Panc1 (cell line): Measurements from ENCODE around the gene SASH3. TPM values are rescaled to one million over a fixed set of nuclear protein-coding genes. Genes with fewer than 3 reads are reported as not detected.

Source experiments
- ATAC-seq: fragments of 200-7000 bp; cut with Tn5 transposase; 2 replicates; pipeline ENCODE4 v1.9.1; 2020; ENCODE audit warnings: mild to moderate bottlenecking, moderate library complexity
- BruUV-seq: library from RNA; stranded (reverse); fragments of 400-500 nt; replicated peaks from 2 replicates; lab custom pipeline; 2021; lab: Mats Ljungman, UMichigan
- CTCF ChIA-PET: fragments of 300-600 bp; sonication (Branson Sonifier 250); formaldehyde crosslinking; loops from one replicate; lab custom pipeline; 2022; ENCODE audit warnings: antibody characterized with exemption; lab: Charles Lee
- POLR2A ChIA-PET: fragments of 300-600 bp; sonication (Branson Sonifier 250); formaldehyde crosslinking; loops from one replicate; lab custom pipeline; 2022; ENCODE audit warnings: antibody characterized with exemption; lab: Charles Lee
- DNase-seq: peaks from one replicate; pipeline ENCODE4 v3.0.0-alpha.2; 2010; ENCODE audit warnings: low read depth, low spot score
- H3K27ac ChIP-seq: 2 replicates; pipeline ENCODE4 v1.5.1; 2011; ENCODE audit warnings: mild to moderate bottlenecking, low read length, inconsistent platforms
- H3K27me3 ChIP-seq: fragments of 200-500 bp; sonication (Bioruptor generic); 2 replicates; pipeline ENCODE4 v1.6.0; 2014; ENCODE audit warnings: low read length, inconsistent platforms; ENCODE audit not compliant: control insufficient read depth, insufficient read depth
- H3K36me3 ChIP-seq: fragments of 200-500 bp; sonication (Bioruptor generic); 2 replicates; pipeline ENCODE4 v1.5.1; 2014; ENCODE audit warnings: inconsistent platforms, mild to moderate bottlenecking, low read length, moderate library complexity; ENCODE audit not compliant: control insufficient read depth, insufficient read depth
- H3K4me1 ChIP-seq: 2 replicates; pipeline ENCODE4 v1.5.1; 2011; ENCODE audit warnings: inconsistent platforms, mild to moderate bottlenecking, low read length, moderate library complexity; ENCODE audit not compliant: control insufficient read depth, insufficient read depth
- H3K4me3 ChIP-seq, 2 experiments: 2 replicates each; pipeline ENCODE4 v1.5.1; 2011 to 2012; ENCODE audit warnings: low read depth in 2 of 2, low read length in 2 of 2, mild to moderate bottlenecking in 2 of 2, inconsistent platforms in 1 of 2, moderate library complexity in 1 of 2
- H3K9me3 ChIP-seq: fragments of 200-500 bp; sonication (Bioruptor generic); 2 replicates; pipeline ENCODE4 v1.5.1; 2014; ENCODE audit warnings: low read depth, mild to moderate bottlenecking, inconsistent platforms, low read length, moderate library complexity; ENCODE audit not compliant: control insufficient read depth, insufficient read depth
- CTCF ChIP-seq: fragments of 450-650 bp; IDR thresholded peaks from 2 replicates; pipeline ENCODE4 v1.5.1; 2017; ENCODE audit warnings: mild to moderate bottlenecking
- POLR2AphosphoS5 ChIP-seq: IDR thresholded peaks from 2 replicates; pipeline ENCODE4 v1.6.1; 2012; ENCODE audit warnings: mild to moderate bottlenecking, low read depth, low read length, moderate library complexity
- SIN3A ChIP-seq: IDR thresholded peaks from 2 replicates; pipeline ENCODE4 v1.6.1; 2012; ENCODE audit warnings: low read depth, mild to moderate bottlenecking, low read length, moderate library complexity, borderline replicate concordance; ENCODE audit not compliant: insufficient read depth
- TCF7L2 ChIP-seq: IDR thresholded peaks from 2 replicates; pipeline ENCODE4 v1.6.1; 2011; ENCODE audit warnings: mild to moderate bottlenecking, low read depth, low read length, inconsistent platforms
- in situ Hi-C: cut with HindIII; loops from 2 replicates; pipeline ENCODE4 v1.10.0; 2016; ENCODE audit warnings: low sequenced_read_pairs, low pct_unique_long_range_greater_than_20kb
- intact Hi-C: fragments of 100-400 bp; cut with micrococcal nuclease; formaldehyde crosslinking; loops from one replicate; pipeline ENCODE4 v1.10.0; 2022; ENCODE audit not compliant: unreplicated experiment
- total RNA-seq: library from RNA; stranded (reverse); gene quantifications from one replicate; pipeline ENCODE4 v1.2.1, GENCODE V29; 2021; ENCODE audit not compliant: unreplicated experiment
- TF ChIP-seq, protein P1 (sequence below), 2 experiments: IDR thresholded peaks; 2 replicates each; pipeline ENCODE4 v1.6.1; 2011 to 2012; ENCODE audit warnings: low read depth in 2 of 2, control low read depth in 1 of 2, low read length in 1 of 2, mild to moderate bottlenecking in 1 of 2, moderate library complexity in 1 of 2; ENCODE audit not compliant: insufficient read depth in 1 of 2

SASH3 gene
- total RNA-seq, 1 experiment from 2014 or later = 0.33 TPM

- H3K4me1 ChIP-seq = no peaks in the 10 kb centered on the region
Measured at GRCh38 chrX:129792586-129793291, 13.0 kb downstream of the SASH3 start.

DNA sequence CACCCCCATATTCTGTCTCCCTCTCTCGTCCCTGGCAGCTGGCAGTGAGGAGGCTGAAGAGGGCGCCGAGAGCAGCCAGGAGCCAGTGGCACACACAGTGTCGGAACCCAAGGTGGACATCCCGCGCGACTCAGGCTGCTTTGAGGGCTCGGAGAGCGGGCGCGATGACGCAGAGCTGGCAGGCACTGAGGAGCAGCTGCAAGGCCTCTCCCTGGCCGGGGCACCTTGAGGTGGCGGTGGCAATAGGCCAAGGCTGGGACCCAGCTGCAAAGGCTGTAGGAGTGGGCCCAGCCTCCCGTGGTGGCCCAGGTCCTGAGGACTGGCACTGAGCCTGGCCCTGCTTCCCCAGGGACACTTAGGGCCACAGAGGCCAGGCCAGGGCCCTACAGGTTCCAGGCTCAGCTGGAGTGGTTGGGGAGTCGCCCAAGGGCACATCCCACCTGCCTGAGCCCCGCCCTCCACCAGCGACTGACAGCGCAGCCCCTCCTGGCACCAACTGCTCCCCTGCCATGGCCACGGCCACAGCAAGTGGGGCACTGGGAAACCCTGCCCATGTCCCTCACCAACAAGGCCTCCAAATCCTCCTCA is 13.9 kb downstream of the SASH3 start:
- no peak overlapping the region for H3K27ac ChIP-seq
- BruUV-seq = no TSS peak
- POLR2A ChIA-PET = no interaction called here
- in situ Hi-C loops (no loop called here), intact Hi-C loops (no loop called here)
- CTCF ChIA-PET = no interaction called here
- H3K4me1 ChIP-seq = no peaks in the 10 kb centered on the region
- ATAC-seq = peak; percentile 17; the same call in 1 of the 2 replicates
- no peaks in the 10 kb centered on the region for H3K9me3 ChIP-seq
- TF ChIP-seq TCF7L2 (no peak), SIN3A (no peak), POLR2AphosphoS5 (no peak), CTCF (no peak)
- TF ChIP-seq, protein P1, sequence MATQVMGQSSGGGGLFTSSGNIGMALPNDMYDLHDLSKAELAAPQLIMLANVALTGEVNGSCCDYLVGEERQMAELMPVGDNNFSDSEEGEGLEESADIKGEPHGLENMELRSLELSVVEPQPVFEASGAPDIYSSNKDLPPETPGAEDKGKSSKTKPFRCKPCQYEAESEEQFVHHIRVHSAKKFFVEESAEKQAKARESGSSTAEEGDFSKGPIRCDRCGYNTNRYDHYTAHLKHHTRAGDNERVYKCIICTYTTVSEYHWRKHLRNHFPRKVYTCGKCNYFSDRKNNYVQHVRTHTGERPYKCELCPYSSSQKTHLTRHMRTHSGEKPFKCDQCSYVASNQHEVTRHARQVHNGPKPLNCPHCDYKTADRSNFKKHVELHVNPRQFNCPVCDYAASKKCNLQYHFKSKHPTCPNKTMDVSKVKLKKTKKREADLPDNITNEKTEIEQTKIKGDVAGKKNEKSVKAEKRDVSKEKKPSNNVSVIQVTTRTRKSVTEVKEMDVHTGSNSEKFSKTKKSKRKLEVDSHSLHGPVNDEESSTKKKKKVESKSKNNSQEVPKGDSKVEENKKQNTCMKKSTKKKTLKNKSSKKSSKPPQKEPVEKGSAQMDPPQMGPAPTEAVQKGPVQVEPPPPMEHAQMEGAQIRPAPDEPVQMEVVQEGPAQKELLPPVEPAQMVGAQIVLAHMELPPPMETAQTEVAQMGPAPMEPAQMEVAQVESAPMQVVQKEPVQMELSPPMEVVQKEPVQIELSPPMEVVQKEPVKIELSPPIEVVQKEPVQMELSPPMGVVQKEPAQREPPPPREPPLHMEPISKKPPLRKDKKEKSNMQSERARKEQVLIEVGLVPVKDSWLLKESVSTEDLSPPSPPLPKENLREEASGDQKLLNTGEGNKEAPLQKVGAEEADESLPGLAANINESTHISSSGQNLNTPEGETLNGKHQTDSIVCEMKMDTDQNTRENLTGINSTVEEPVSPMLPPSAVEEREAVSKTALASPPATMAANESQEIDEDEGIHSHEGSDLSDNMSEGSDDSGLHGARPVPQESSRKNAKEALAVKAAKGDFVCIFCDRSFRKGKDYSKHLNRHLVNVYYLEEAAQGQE (IDR thresholded peaks at IDR 0.05; ENCODE audit: insufficient read depth in 1 of 2, low read depth in 2 of 2, low read length in 1 of 2) = no peak
- no peaks in the 10 kb centered on the region for H3K27me3 ChIP-seq
- H3K4me3 ChIP-seq = no peak overlapping the region
- DNase-seq = no peak
- H3K36me3 ChIP-seq = no peaks in the 10 kb centered on the region

More at GRCh38 chrX:129792586-129793291, 13.0 kb downstream of the SASH3 start:
- Histone ChIP-seq H3K27me3 (no peaks in the 10 kb centered on the region), H3K4me3 (no peak overlapping the region), H3K36me3 (no peaks in the 10 kb centered on the region), H3K27ac (no peak overlapping the region), H3K9me3 (no peaks in the 10 kb centered on the region)
- intact Hi-C loops = no loop called here
- DNase-seq = no peak
- no TSS peak for BruUV-seq
- in situ Hi-C loops = no loop called here
- ATAC-seq = no peak
- TF ChIP-seq, protein P1 (IDR thresholded peaks at IDR 0.05; ENCODE audit: insufficient read depth in 1 of 2, low read depth in 2 of 2, low read length in 1 of 2) = no peak
- TF ChIP-seq POLR2AphosphoS5 = no peak
- no peak for TF ChIP-seq TCF7L2
- TF ChIP-seq SIN3A = no peak
- no peak for TF ChIP-seq CTCF
- ChIA-PET CTCF (no interaction called here), POLR2A (no interaction called here)
